ENCODE measurements around the gene SPANXN4. TPM values are rescaled to one million over a fixed set of nuclear protein-coding genes. Genes with fewer than 3 reads are reported as not detected.

Gene SPANXN4
- total RNA-seq, 1 experiment from 2014 or later, result not detected

- no peaks in the 10 kb centered on the region for H3K4me1 ChIP-seq (ENCODE audit: insufficient read depth, low read length)
- H3K36me3 Mint-ChIP-seq (ENCODE audit: insufficient read depth in 1 of 3, low read depth in 3 of 3), result no peaks in the 10 kb centered on the region; a peak in 2 of 7 replicates
- no peak overlapping the region for H3K56ac ChIP-seq (ENCODE audit: insufficient read length, low read depth, low read length)
- WGBS (ENCODE audit: extremely low coverage, insufficient read length, low lambda C conversion rate), result no CpG with 5 or more reads among the region's 2 CpGs
- no peak overlapping the region for H3K9ac ChIP-seq (ENCODE audit: extremely low read depth, insufficient read length, low read length)
- no peak overlapping the region for H3K14ac ChIP-seq (ENCODE audit: insufficient read depth, low read length)
- no peaks in the 10 kb centered on the region for H3K27me3 Mint-ChIP-seq (ENCODE audit: low read depth)
- H4K91ac ChIP-seq (ENCODE audit: insufficient read length, low read depth, low read length), result no peak overlapping the region
- H3K9me3 Mint-ChIP-seq, result peaks cover 57 to 66% of the 10 kb centered on the region in 2 experiments
- no peak overlapping the region for H3T11ph ChIP-seq (ENCODE audit: low read length)
- H3K9me3 ChIP-seq (ENCODE audit: control insufficient read depth, low read depth, low read length), result no peaks in the 10 kb centered on the region
- H2BK12ac ChIP-seq (ENCODE audit: insufficient read length, low read depth, low read length), result no peak overlapping the region
- no peak overlapping the region for H2BK120ac ChIP-seq (ENCODE audit: low read depth, low read length, poor library complexity, severe bottlenecking)
- H2AFZ ChIP-seq (ENCODE audit: low read length), result no peak overlapping the region
- no peak overlapping the region for H4K5ac ChIP-seq (ENCODE audit: insufficient read length, low read depth, low read length)
- no peaks in the 10 kb centered on the region for H3K27me3 ChIP-seq (ENCODE audit: insufficient read depth, low read length)
- H4K8ac ChIP-seq (replicated peaks; ENCODE audit: insufficient read length, low read depth, low read length), result no peak overlapping the region
- H2BK5ac ChIP-seq (ENCODE audit: insufficient read length, low read length), result no peak overlapping the region
- no peak for DNase-seq
- H3K79me1 ChIP-seq (ENCODE audit: insufficient read depth, low read depth, low read length, poor library complexity, severe bottlenecking), result no peaks in the 10 kb centered on the region
- H3K4me1 Mint-ChIP-seq, result no peaks in the 10 kb centered on the region
- no peak overlapping the region for H3K27ac ChIP-seq (ENCODE audit: insufficient read length, low read depth, low read length)
- no peak overlapping the region for H3K4ac ChIP-seq (ENCODE audit: low read depth, low read length)
- TF ChIP-seq, protein P1, sequence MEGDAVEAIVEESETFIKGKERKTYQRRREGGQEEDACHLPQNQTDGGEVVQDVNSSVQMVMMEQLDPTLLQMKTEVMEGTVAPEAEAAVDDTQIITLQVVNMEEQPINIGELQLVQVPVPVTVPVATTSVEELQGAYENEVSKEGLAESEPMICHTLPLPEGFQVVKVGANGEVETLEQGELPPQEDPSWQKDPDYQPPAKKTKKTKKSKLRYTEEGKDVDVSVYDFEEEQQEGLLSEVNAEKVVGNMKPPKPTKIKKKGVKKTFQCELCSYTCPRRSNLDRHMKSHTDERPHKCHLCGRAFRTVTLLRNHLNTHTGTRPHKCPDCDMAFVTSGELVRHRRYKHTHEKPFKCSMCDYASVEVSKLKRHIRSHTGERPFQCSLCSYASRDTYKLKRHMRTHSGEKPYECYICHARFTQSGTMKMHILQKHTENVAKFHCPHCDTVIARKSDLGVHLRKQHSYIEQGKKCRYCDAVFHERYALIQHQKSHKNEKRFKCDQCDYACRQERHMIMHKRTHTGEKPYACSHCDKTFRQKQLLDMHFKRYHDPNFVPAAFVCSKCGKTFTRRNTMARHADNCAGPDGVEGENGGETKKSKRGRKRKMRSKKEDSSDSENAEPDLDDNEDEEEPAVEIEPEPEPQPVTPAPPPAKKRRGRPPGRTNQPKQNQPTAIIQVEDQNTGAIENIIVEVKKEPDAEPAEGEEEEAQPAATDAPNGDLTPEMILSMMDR (conservative IDR thresholded peaks at IDR 0.05), result no peak
- H3K4me3 Mint-ChIP-seq, result no peak overlapping the region
- no peak overlapping the region for H3K18ac ChIP-seq (ENCODE audit: insufficient read length, low read depth, low read length)
- no peak overlapping the region for H3K27ac Mint-ChIP-seq
- no peaks in the 10 kb centered on the region for H4K20me1 ChIP-seq (ENCODE audit: control insufficient read depth, insufficient read depth, insufficient read length)
- H3K23ac ChIP-seq (ENCODE audit: insufficient read length, low read depth, low read length), result no peak overlapping the region
- H3K79me2 ChIP-seq (ENCODE audit: insufficient read depth, low read length), result no peaks in the 10 kb centered on the region
- H2AK5ac ChIP-seq (ENCODE audit: insufficient read length, low read length), result no peak overlapping the region
- H2BK15ac ChIP-seq (ENCODE audit: low read depth, low read length), result no peak overlapping the region
- H2BK20ac ChIP-seq (ENCODE audit: low read depth, low read length, poor library complexity, severe bottlenecking), result no peak overlapping the region
- no peaks in the 10 kb centered on the region for H3K23me2 ChIP-seq (ENCODE audit: insufficient read length, low read depth, low read length, poor library complexity, severe bottlenecking)
- H3K4me2 ChIP-seq (ENCODE audit: insufficient read depth, insufficient read length, low read length), result no peak overlapping the region
These were observed 30.7 kb upstream of the SPANXN4 start for GRCh38 chrX:142994988-142995387.
